Fibroblast of mammary gland (primary cell): ENCODE results near the gene ANKRD16.

ENCODE experiments used
- DNase-seq: peaks from one replicate; pipeline ENCODE4 v3.0.0-alpha.2; 2010; ENCODE audit warnings: low read depth
- H3K4me3 ChIP-seq: 2 replicates; pipeline ENCODE4 v1.5.1; 2011; ENCODE audit warnings: low read depth, mild to moderate bottlenecking, low read length, moderate library complexity; ENCODE audit not compliant: control insufficient read depth
- TF ChIP-seq, protein P1 (sequence below): conservative IDR thresholded peaks from 2 replicates; pipeline ENCODE4 v1.5.1; 2011; ENCODE audit warnings: low read depth, low read length, inconsistent platforms; ENCODE audit not compliant: control insufficient read depth, insufficient read depth

Gene ANKRD16

DNA sequence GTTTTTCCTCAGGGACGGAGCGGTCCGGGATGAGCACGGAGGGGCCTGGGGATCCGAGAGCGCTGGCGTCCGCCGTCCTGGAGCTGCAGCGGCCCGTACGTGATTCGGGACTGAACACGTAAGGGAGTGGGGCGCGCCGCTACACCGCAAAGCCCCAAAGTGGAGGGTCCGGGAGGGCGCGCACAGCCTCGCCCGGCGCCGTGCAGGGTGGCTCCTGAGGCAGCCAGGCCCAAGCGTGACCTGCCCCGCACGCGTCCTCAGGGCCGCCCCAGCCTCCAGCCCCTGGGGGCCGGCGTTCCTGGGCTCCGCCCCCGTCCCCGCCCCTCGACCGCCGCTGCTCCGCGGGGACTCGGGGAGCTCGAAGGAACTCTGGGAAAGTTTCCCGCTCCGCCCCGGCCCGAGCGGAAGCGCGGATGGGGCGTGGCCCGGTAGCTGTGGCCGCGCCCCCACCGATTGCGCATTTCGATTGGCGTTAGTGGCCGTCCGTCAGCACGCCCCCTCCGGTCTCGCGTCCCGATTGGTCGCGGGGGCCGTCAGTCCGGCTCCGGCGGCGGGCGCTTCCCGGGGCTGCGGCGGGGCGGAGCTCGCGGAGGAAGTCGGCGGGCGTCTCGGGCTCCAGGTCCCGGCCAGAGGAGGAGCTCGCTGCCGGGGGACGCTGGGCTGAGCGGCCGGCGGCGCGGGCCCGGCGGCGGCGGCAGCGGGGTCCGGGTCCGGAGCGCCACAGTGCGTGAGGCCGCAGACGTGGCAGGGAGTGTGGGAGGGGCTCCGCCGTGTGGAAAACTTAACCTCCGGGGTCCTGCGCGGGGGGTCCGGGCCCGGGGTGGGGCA is at the start of gene ANKRD16, which contains the start of gene FBH1:
TSS of gene ANKRD16 (minus strand) at position 270 of the 828 bp plus-strand sequence. CDS start 539 bp downstream, outside the sequence.
TSS of gene FBH1 (plus strand) at position 620 of the 828 bp plus-strand sequence. CDS start at position 723, 103 bp downstream.
- H3K4me3 ChIP-seq: peak within 1 kb of the TSS; percentile 86
- TF ChIP-seq, protein P1, sequence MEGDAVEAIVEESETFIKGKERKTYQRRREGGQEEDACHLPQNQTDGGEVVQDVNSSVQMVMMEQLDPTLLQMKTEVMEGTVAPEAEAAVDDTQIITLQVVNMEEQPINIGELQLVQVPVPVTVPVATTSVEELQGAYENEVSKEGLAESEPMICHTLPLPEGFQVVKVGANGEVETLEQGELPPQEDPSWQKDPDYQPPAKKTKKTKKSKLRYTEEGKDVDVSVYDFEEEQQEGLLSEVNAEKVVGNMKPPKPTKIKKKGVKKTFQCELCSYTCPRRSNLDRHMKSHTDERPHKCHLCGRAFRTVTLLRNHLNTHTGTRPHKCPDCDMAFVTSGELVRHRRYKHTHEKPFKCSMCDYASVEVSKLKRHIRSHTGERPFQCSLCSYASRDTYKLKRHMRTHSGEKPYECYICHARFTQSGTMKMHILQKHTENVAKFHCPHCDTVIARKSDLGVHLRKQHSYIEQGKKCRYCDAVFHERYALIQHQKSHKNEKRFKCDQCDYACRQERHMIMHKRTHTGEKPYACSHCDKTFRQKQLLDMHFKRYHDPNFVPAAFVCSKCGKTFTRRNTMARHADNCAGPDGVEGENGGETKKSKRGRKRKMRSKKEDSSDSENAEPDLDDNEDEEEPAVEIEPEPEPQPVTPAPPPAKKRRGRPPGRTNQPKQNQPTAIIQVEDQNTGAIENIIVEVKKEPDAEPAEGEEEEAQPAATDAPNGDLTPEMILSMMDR: no peak
- DNase-seq: peak; percentile 98

GRCh38 chr10:5938291-5938690 is 48.6 kb upstream of the ANKRD16 start:
- DNase-seq: no peak

GRCh38 chr10:5937016-5937415 is 47.3 kb upstream of the ANKRD16 start:
- H3K4me3 ChIP-seq: no peak overlapping the region
- DNase-seq: no peak
- TF ChIP-seq, protein P1: no peak

More at GRCh38 chr10:5938291-5938690, 48.6 kb upstream of the ANKRD16 start:
- TF ChIP-seq, protein P1: no peak
- no peak overlapping the region for H3K4me3 ChIP-seq

DNA sequence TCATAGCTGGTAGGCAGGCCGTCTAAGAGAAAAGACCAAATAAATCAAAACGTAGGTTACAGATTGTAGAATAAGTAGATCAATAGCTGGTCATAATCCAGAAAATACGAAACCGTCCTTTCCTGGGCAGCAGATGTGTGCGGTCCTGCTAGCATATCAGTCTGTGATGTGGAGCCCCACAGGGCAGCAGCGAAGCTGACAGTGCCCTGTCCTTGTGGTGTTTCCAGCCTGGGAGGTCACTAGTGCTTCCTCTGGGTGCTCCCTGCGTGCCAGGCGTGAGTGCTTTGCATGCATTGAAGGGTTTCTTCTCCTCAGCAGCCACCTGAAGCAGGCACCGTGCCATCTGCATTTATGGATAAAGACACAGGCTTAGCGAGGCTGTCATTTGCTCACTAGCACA is 45.9 kb upstream of the ANKRD16 start:
- no peak overlapping the region for H3K4me3 ChIP-seq
- no peak for DNase-seq
- TF ChIP-seq, protein P1: no peak

- no peak overlapping the region for H3K4me3 ChIP-seq
- DNase-seq: no peak
- TF ChIP-seq, protein P1: no peak
These were observed 44.3 kb upstream of the ANKRD16 start for GRCh38 chr10:5933909-5934546.

DNA sequence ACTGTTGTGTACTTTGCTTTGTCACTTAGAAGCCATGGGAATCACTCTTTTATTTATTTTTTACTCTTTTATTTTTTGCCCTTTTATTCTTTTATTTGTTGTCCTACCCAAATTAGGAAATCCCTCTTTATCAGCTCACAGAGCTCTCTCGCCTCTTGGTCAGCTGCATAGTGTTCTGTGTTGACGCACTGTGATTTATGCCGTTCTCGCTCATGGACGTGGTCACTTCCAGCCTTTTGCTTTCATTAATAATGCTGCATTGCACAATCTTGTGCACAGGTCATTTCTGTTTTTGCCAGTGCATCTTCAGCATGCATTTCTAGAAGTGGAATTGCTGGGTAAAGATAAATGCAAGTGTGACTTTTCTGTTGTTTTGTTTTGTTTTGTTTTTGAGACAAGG is 42.7 kb upstream of the ANKRD16 start:
- DNase-seq: peak; percentile 84
- TF ChIP-seq, protein P1: no peak
- H3K4me3 ChIP-seq: no peak overlapping the region
